Measurements from ENCODE around the gene PRKCZ.

Gene PRKCZ

DNA sequence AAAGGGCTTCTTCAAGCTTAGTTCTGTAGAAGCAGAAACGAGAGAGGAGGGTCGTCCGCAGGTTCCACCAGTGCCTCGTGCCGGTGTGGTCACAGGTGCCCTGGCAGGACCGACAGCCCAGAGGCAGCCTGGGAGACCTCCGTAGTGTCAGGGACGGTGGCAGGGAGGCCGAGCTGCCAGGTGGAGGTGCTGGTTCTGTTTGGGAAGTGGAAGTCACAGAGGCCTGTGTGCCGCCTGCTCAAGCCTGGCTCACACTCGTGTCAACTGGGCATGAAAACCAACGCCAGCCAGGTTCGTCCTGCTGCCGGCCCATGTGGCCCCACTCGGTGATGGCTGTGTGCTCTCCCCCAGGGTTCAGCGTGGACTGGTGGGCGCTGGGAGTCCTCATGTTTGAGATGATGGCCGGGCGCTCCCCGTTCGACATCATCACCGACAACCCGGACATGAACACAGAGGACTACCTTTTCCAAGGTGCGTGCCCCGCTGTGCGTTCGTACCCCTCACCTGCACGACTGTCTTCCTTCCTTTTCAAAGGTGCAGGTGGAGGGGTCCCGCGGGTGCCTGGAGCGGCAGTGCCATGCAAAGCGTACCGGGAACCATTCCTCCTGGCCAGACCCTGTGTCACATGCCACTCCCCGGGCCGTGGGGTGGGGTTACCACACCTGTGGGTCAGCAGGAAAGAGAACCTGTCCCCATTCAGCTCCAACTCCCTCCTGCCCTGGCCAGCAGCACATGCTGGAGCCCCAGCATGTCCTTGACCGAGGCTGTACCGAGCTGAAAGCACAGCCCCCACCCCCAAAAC is 123.5 kb downstream of the PRKCZ start:
- in situ Hi-C loops (cut with MboI; ENCODE audit: low sequenced_read_pairs), result loop anchor here (10.0 kb wide), 1 partner anchor 209 kb away; no protein-coding TSS in a partner anchor

GRCh38 chr1:2174348-2175054 is 124.3 kb downstream of the PRKCZ start:
- in situ Hi-C loops (cut with MboI; ENCODE audit: low sequenced_read_pairs), result loop anchor here (10.0 to 25.0 kb wide), 2 partner anchors 210 to 363 kb away; partner anchors contain the start of genes HES5 and PANK4

GRCh38 chr1:2175055-2175414 is 124.8 kb downstream of the PRKCZ start:
- in situ Hi-C loops (cut with MboI; ENCODE audit: low sequenced_read_pairs), result loop anchor here (10.0 to 25.0 kb wide), 2 partner anchors 210 to 362 kb away; partner anchors contain the start of genes HES5 and PANK4

- in situ Hi-C loops (cut with MboI; ENCODE audit: low sequenced_read_pairs), result loop anchor here (10.0 to 25.0 kb wide), 2 partner anchors 211 to 361 kb away; partner anchors contain the start of genes HES5 and PANK4
Observed at GRCh38 chr1:2175681-2176454, 125.7 kb downstream of the PRKCZ start.

GRCh38 chr1:2176615-2177014 is 126.4 kb downstream of the PRKCZ start:
- in situ Hi-C loops (cut with MboI; ENCODE audit: low sequenced_read_pairs), result loop anchor here (10.0 to 25.0 kb wide), 2 partner anchors 212 to 361 kb away; partner anchors contain the start of genes HES5 and PANK4

- in situ Hi-C loops (cut with MboI; ENCODE audit: low sequenced_read_pairs), result loop anchor here (10.0 to 25.0 kb wide), 2 partner anchors 213 to 360 kb away; partner anchors contain the start of genes HES5 and PANK4
Observed at GRCh38 chr1:2177541-2177940, 127.3 kb downstream of the PRKCZ start.

GRCh38 chr1:2177946-2178538 is 127.8 kb downstream of the PRKCZ start:
- in situ Hi-C loops (cut with MboI; ENCODE audit: low sequenced_read_pairs), result loop anchor here (10.0 to 25.0 kb wide), 2 partner anchors 213 to 359 kb away; partner anchors contain the start of genes HES5 and PANK4

DNA sequence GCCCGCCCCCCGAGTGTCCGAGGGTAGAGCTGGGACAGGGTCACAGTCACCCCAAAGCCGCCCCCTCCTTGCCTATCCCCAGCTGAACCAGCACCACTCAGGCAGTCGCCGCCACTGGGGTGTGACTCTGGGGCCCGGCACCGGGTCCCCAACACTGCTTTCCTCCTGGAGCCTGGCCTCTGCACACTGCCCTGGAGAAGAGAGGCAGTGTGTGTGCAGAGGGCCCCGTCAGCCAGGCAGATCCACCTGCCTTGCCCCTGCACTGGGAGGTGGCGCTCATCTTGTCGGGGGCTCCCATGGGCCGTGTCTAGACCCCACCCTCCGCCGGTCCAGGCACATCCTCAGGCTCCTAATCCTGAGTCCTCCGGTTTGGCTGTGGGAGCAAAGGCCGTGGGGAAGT is 128.7 kb downstream of the PRKCZ start:
- in situ Hi-C loops (cut with MboI; ENCODE audit: low sequenced_read_pairs), result loop anchor here (10.0 to 25.0 kb wide), 2 partner anchors 214 to 358 kb away; partner anchors contain the start of genes HES5 and PANK4

- in situ Hi-C loops (cut with MboI; ENCODE audit: low sequenced_read_pairs), result loop anchor here (10.0 to 25.0 kb wide), 2 partner anchors 215 to 358 kb away; partner anchors contain the start of genes HES5 and PANK4
Observed at GRCh38 chr1:2179283-2180013, 129.2 kb downstream of the PRKCZ start.

DNA sequence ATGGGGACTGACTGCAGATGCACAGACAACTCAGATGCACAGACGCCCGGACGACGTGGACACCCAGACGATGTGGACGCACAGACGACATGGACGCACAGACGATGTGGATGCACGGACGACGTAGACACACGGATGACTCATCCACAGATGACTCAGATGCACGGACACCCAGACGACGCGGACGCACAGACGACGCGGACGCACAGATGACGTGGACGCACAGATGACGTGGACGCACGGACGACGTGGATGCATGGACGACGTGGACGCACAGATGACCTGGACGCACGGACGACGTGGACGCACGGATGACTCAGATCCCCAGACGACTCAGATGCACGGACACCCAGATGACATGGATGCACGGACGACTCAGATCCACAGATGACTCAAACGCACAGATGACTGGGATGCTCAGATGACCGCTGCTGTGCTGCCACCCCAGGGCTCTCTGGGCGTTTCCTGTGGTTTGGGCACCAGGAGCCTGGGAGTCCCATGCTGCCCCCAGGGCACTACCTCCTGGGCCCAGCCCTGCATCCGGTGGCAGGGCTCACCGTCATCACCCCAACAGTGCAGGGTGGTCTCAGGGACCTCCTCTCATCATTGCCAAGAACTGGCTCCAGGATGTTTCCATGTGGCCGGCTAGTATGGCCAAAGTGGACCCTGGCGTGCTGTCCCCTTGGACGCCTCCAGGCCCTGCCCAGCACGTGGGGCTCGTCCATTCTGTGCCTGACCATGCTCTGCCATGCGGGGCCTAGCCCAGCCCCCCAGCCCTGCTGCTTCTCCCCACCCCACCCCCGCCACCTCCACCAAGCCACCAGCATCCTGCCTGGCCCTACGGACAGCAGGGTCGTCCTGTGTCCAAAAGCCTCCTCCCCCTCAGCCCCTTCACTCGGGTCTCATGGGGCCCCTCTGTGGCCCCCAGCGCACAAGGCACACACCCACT is 130.4 kb downstream of the PRKCZ start:
- in situ Hi-C loops (cut with MboI; ENCODE audit: low sequenced_read_pairs), result loop anchor here (25.0 kb wide), 1 partner anchor 357 kb away; the partner anchor contains the start of genes HES5 and PANK4

GRCh38 chr1:2181271-2181670 is 131.1 kb downstream of the PRKCZ start:
- in situ Hi-C loops (cut with MboI; ENCODE audit: low sequenced_read_pairs), result loop anchor here (25.0 kb wide), 1 partner anchor 356 kb away; the partner anchor contains the start of genes HES5 and PANK4

DNA sequence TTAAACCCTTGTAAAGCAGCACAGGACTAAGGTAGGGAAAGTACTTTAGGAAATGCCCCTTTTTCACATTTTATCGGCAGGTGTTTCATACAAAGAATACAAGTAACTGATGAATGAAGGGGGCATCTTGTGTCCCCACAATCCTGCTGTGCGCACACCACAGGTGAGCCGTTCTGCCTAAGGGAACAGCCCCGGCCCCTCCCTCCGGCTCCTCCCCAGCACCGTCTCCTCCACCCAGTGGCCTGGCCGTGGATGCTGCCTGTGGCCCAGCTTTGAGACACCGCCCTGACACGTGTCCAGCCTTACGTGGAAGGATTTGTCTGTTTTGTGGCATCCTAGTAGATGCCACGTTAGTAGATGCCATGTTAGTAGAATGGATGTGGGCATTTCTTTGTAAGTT is 131.5 kb downstream of the PRKCZ start:
- in situ Hi-C loops (cut with MboI; ENCODE audit: low sequenced_read_pairs), result loop anchor here (25.0 kb wide), 1 partner anchor 356 kb away; the partner anchor contains the start of genes HES5 and PANK4

DNA sequence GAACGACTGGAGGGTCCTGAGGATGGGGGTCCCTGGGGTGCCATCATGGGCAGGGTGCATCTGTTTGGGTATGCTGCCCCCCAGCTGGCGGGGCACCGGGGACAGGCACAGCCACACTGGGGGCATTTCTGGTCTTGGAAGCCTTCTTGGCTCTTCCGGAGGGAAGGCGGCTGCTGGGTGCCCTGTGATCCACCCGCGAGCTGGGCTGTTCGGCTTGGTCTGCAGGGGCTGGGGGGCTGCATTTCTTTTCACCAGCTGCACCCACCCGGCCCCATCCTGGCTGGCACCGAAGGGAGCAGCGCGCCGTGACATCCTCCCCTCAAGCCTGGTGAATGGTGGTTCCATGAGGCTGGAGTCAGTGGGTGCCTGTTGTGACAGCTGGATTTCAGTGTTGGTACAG is 132.2 kb downstream of the PRKCZ start:
- in situ Hi-C loops (cut with MboI; ENCODE audit: low sequenced_read_pairs), result loop anchor here (25.0 kb wide), 1 partner anchor 355 kb away; the partner anchor contains the start of genes HES5 and PANK4

- in situ Hi-C loops (cut with MboI; ENCODE audit: low sequenced_read_pairs), result loop anchor here (25.0 kb wide), 1 partner anchor 353 kb away; the partner anchor contains the start of genes HES5 and PANK4
Observed at GRCh38 chr1:2183937-2184334, 133.7 kb downstream of the PRKCZ start.

DNA sequence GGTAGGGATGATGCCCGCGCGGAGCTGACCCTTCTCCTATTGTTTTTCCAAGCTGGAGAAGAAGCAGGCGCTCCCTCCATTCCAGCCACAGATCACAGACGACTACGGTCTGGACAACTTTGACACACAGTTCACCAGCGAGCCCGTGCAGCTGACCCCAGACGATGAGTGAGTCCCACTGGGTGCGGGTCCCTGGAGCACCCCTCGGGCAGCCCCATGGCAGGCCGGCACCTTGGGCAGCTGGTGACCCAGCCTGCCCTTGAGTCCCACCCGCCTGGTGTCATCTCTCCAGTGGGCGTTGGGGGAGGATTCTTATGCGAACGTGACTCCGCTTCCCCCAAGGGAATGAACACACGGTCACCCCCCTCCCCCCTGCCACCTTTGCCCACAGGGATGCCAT is 134.3 kb downstream of the PRKCZ start:
- in situ Hi-C loops (cut with MboI; ENCODE audit: low sequenced_read_pairs), result loop anchor here (25.0 kb wide), 1 partner anchor 353 kb away; the partner anchor contains the start of genes HES5 and PANK4

DNA sequence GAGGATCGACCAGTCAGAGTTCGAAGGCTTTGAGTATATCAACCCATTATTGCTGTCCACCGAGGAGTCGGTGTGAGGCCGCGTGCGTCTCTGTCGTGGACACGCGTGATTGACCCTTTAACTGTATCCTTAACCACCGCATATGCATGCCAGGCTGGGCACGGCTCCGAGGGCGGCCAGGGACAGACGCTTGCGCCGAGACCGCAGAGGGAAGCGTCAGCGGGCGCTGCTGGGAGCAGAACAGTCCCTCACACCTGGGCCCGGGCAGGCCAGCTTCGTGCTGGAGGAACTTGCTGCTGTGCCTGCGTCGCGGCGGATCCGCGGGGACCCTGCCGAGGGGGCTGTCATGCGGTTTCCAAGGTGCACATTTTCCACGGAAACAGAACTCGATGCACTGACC is 134.7 kb downstream of the PRKCZ start:
- in situ Hi-C loops (cut with MboI; ENCODE audit: low sequenced_read_pairs), result loop anchor here (25.0 kb wide), 1 partner anchor 352 kb away; the partner anchor contains the start of genes HES5 and PANK4
